Activated effector memory CD4-positive, alpha-beta T cell treated with Interleukin-2 at 50 U/mL for 16 hours (primary cell): ENCODE results near the gene RPL13.
"Not testable (repeated sequence)": the region's sequence is repeated elsewhere in the genome, so short reads cannot be mapped to it uniquely, and the experiment has no call there.

Experiments used
- DNase-seq: peaks from one replicate; pipeline ENCODE4 v3.0.0-alpha.2; 2020

RPL13 gene

DNA sequence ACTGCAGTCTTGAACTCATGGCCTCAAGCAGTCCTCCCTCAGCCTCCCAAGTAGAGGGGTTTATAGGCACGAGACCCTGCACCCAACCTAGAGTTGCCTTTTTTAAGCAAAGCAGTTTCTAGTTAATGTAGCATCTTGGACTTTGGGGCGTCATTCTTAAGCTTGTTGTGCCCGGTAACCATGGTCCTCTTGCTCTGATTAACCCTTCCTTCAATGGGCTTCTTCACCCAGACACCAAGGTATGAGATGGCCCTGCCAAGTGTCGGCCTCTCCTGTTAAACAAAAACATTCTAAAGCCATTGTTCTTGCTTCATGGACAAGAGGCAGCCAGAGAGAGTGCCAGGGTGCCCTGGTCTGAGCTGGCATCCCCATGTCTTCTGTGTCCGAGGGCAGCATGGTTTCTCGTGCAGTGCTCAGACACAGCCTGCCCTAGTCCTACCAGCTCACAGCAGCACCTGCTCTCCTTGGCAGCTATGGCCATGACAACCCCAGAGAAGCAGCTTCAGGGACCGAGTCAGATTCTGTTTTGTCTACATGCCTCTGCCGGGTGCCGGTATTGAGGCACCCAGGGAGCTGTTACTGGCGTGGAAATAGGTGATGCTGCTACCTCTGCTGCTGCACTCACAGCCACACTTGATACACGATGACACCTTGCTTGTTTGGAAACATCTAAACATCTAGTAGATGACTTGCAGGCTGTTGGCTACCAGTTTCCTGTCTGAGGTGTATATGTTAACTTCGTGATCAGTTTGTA is 3.3 kb downstream of the RPL13 start:
- no peak for DNase-seq

DNA sequence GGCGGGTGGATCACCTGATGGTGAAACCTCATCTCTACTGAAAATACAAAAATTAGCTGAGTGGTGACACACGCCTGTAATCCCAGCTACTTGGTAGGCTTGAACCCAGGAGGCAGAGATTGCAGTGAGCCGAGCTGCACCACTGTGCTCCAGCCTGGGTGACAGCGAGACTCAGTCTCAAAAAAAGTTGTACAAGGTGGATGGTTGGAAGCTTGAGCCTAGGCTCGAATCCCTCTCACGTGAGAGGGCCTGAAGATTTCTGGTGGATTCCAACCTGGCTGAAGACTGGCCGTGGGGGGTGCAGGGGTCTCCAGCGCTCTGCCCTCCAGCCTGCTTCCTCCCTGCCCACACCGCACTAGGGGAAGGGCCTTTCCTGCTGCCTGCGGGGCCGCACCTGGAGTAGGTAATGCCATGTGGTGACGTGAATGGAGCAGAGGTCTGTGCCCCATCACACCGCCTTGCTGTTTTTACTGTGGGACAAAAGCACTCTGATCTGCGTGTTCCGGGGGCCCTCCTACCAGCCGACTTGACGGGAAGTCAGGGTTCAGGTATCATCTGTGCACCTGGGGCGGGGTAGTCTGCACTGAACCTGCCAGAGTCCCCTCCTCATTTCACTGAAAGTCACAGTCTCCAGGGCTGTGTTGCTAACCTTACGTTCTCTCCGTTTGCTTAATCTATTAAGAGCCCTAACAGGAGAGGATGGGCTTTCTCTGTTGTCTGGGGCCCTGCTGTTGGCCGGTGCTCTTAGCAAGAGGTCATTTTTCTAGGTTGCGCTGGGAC is 4.2 kb downstream of the RPL13 start:
- no peak for DNase-seq

DNA sequence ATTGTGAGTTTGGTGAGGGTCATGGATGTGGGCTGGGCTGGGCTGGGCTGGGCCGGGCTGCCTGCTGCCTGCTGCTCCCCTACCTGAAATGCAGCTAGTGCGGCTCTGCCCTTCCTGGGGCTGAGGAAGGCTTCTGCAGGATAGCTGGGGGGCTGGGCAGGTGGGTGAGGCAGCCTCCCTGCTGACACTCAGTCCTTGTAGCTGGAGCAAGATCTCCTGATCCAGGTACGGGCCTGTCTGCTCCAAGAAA is 4.7 kb downstream of the RPL13 start:
- no peak for DNase-seq

DNA sequence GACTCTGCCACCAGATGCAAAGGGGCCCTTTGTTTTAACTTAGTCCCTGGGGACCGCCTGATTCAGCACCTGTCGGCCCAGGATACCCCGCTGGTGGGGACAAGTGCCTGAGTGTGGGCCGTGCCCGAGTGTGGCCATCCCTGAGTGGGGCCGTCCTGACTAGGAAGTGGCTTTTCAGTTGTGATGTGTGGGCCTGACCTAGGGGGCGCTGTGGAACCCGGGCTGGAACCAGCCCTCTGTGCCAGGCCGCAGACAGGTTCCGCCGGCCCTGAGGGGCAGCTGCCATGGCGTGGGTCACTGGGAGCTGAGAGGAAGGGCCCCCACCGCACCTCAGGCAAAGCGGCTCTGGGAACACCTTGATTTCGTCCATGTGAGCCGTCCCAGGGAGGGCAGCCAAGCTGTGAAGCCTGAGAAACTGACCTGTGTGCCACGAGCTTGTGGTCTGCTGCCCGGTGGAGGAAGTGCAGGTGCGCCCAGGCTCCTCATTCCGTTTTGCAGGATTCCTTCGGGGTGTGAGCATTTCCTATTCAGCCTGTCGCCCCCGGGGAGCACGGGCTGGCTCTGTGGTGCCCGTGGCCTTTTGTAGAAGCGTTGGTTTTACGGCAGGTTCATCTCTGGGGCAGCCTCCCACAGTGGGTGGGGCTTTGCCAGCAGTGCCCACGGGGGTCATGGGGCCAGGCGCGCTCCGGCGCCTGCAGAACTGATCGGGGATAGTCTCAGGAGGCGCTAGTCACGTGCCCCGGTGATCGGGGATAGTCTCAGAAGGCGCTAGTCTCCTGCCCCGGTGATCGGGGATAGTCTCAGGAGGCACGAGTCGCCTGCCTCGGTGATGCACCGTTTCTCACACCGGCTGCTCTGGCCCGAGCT is 5.3 kb downstream of the RPL13 start:
- DNase-seq, result peak; percentile 28

DNA sequence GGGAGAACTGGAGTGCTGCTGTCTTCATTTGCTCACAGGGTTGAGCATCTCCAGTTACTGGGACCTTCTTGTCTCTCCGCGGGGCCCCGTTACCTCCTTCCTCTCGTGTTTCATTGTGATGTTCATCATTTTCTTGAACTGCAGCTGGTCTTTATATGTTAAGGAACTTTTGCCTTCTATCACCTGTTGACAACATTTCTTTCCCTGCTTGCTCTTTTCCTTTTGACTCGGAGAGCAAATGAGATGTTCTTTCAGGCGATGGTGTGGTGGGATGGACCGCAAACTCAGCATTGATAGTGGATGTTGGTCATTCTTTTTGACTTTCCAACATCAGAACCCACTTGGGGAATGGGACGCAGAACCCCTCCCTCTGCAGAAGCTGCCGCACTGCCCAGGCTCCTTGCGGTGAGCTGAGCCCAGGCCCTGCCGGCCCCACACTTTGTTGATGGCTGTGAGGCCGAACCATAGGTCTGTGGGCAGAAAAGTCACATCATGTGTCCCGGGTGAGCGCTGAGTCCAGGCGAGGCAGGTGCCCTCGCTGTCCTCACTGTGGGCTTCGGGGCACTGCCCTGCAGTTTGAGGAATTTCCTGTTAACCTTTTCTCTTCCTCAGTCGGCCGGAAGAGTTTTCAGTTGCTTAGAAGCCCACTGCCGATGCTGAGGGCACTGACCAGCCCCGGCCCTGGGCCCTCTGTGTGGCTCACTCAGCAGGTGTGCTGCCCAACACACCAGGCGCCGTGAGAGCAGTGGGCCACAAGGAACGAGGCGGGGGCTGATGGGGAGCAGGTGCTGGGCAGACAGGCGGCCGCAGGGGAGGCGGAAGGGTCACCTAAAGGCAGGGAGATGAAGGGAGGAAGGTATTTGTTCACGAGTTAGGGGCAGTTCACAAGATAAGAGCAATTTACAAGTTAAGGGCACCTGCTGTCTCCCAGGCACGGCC is 7.4 kb downstream of the RPL13 start:
- no peak for DNase-seq

DNA sequence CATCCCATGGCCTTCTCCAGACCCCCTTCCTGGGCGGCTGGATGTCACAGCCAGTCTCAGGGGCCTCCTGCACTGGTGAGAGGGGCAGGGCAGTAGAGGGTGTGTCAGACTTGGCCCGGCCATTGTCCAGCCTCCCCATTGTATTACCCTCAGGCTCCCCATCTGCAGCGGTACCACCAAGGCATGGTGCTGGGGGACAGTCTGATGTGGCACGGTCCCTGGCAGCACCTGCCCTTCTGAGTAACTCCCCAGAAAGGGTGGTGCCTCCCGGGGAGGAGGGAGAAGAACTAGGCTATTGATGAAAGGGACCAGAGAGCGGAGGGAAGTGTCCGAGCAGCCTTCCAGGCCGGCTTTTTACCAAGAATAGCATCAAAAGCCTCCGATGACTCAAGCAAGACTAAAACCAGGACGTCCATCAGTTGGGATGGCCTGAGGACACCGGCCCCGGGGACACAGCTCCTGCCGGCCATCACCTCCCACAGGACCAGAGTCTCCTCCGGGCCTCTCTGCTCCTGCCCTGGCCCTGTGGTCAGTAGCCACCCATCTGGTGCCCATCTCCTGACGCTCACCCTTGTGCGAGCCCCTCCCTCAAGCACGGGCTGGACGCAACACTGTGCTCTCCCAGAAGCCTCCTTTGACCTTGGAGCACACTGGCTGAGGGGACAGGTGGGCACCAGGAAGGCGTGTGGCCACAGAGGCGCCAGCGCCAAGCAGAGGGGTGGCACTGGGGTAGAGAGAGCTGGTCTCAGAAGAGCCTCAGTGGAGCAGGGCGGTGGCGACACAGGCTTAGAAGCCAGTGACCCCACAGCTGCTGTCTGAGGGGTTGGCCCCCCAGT is 9.2 kb downstream of the RPL13 start:
- DNase-seq, result no peak

DNA sequence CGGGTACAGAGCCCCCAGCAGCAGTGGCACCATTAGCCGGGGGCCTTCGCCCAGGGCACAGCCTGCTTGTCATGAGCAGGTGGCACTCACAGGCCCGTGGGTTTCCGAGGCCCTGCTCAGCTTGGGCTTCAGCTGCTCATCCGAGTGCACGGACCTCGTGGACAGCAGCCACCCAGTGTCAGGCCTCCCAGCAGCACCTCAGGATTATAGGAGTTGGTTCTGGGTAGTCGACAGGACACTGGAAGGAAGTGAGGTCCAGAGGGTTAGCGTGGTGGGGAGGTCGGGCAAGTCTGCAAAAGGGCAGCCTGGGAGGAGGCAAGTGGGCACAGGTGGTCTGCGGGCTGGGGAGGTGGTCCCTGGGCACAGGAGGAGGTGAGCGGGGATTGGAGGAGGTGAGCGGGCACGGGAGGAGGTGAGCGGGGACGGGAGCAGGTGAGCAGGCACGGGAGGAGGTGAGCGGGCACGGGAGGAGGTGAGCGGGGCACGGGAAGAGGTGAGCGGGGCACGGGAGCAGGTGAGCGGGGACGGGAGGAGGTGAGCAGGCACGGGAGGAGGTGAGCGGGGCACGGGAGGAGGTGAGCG is 10.0 kb downstream of the RPL13 start:
- no peak for DNase-seq

DNA sequence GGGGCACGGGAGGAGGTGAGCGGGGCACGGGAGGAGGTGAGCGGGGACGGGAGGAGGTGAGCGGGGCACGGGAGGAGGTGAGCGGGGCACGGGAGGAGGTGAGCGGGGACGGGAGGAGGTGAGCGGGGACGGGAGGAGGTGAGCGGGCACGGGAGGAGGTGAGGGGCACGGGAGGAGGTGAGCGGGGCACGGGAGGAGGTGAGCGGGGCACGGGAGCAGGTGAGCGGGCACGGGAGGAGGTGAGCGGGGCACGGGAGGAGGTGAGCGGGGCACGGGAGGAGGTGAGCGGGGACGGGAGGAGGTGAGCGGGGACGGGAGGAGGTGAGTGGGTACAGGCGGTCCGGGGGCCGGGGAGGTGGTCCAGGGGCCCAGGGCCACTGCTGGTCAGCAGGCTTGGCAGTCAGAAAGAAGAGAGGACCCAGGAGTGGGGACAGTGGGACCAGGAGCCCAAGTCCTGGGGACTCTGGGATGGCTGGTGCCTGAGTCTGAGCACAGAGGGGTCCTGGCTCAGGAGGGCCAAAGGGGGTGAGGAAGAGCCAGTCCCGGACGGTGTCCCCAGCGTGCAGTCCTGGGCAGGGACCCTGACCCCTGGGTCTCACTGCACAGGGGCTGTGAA is 10.6 kb downstream of the RPL13 start:
- not testable (repeated sequence) for DNase-seq

DNA sequence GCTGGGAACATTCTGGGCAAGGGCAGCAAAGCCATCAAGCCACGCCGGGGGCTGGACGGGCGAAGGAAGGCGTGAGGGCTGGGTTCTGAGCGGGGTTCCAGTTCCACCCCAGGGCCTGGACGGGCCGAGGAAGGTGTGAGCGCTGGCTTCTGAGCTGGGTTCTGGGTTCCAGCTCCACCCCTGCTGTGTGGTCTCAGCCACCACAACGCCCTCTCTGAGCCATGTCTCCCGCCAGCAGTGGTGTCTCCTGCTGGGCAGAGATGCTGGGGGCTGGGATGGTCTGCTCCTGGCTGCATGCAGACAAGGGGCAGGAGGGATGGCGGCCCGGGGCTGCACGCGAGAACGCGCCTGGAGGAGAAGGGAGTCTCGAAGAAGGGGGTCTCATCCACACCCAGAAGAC is 11.2 kb downstream of the RPL13 start:
- no peak for DNase-seq

DNA sequence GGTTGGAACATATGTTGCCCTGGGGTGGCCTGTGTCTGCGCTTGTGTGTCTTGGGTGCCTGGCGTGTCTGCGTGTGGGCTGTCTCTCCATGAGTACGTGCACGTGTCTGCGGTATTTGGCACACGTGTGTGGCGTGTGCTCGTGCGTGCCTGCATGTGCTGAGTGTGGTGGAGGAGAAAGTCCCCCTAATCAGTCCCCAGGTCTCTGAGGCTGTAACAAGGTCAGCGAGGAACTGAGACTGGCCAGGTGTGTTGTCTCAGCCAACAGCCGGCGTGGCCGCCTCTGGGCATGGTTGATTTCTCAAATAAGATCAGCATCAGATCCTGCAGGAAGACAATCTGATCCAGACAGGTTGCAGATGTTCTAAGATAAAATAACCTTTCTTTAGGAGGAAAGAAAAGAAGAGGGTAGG is 11.6 kb downstream of the RPL13 start:
- no peak for DNase-seq

DNA sequence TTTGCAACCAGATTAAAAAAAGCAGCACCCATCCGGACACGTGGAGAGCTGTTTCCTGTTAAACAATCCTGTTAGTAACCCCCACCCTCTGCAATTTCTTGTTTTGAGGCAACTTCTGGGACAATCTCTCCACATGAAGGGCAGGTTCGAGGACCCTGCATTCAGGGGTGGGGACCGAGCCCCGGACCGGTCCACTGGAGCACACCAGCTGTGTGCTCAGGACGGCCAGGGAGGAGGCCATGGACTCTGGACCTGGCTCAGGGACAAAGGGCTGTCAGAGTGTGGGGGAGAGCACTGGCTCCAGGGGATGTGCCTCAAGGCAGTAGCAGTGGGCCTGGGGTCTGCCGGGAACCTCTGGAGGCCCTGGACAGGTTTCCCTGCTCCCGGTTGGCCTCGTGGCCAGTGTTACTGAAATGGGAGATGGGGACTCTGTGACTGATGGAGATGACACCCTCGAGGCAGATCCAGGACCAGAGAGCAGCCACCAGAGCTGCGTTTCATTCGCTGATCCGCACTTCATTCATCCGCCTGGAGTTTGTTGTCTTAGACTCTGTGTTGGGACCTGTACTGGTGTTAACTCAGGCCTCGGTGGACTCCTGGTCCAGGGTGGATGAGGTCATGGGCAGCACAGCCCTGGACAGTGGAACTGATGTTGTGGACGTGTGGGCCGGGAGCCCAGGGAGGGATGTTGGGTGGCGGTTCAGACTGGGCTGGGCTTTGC is 12.2 kb downstream of the RPL13 start:
- no peak for DNase-seq

DNA sequence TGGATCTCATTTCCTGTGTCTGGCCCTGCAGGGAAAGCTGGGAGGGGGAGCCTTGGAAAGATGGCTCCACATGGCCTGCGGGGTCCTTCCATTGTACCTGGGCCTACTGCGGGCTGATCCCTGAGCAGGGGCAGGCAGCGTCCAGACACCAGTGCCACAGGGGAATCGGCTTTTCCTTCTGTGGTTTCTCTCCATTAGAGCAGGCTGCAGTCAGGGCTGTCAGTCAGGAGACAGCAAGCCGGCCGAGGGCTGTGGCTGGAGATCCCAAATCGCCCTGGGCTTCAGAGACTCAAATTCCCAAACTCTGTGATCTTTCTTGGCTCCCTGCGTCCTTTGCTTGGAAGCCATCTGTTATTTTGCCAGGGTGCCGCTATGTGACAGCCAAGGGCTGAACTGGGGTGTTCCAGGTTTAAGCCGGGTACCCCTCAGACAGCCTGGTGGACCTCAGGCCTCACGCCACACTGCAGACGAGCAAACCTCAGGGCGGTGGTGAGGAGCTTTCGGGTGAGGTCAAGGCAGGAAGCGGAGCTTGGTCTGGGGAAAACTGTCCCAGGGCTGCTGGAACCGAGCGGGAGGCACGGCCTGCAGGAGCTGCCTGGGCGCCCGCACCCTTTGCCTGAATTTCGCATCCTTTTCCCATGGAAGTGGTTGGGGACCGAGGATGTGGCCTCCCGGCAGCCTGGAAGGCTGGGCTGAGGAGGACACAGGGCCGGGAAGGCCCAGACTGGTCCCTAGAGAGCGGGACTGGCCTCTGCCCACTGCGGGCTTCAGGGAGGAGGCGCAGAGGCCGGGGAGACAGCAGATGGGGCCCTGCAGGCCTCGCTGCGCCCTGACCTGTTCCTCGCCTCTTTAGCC is 13.6 kb downstream of the RPL13 start:
- DNase-seq, result no peak

DNA sequence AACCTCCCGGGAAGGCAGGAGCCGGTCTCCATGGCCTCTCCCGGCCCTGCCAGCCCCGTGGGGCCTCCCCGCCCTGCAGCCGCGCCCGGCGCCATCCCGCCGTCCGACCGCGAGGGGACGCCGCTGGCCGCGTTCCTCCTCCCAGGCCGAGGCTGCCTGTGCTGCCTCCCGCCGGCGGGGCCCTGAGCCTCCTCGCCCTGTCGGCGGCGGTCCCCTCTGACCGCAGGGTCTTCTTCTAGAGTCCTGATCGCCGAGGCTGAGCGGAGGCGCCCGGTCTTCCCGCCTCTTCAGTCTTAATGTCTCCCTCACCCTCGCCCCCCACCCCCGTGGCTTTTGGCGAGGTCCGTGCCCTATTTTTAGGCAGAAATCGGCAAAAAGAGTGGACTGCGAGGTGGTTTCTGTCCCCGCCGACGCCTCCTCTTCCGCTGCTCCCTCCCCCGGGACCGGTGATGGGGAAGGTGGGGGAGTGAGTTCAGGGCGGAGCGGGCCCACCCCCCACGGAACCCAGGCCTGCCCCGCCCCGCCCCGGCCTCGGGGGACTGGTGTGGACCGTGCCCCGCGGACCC is 14.3 kb downstream of the RPL13 start:
- DNase-seq, result peak; percentile 47

DNA sequence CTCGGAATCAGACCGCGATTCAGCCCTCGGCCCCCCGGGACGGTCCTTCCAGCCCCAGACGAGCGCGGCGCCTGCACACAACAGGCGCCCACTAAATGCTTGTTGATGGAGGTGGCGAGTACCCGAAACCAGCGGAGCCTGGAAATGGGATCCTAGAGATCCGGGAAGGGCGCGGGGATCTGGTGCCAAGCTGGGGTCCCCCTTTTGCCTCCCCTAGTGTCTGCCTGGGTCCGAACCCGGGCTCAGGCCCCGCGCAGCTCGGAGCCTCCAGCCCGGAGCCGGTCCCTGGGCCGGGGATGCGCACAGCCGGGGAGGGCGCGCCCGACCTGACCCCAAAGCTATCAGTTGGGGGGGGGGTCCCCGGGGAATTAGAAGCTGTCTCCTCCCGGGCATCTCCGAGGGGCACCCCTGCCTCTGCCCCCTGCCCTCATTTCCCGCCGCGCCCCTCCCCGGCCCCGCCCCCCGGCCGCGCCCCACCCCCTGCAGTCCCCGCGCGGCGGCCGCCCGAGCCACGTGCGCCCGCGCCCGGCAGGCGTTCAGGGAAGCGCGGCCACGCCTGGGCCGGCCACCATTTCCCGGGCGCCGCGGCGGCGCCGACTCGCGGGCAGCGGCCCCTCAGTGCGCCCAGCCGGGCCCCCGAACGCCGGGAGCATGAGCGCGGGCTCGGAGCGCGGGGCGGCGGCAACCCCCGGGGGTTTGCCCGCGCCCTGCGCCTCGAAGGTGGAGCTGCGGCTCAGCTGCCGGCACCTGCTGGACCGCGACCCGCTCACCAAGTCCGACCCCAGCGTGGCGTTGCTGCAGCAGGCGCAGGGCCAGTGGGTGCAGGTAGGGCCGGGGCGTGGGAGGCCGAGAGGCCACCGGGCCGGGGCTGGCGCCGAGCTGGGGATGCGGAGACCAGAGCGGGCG is 15.0 kb downstream of the RPL13 start, which contains the start of gene CPNE7:
CPNE7 (plus strand) TSS at position 512 of the 906 bp plus-strand sequence; CDS start at position 652, 140 bp downstream.
- DNase-seq, result no peak

DNA sequence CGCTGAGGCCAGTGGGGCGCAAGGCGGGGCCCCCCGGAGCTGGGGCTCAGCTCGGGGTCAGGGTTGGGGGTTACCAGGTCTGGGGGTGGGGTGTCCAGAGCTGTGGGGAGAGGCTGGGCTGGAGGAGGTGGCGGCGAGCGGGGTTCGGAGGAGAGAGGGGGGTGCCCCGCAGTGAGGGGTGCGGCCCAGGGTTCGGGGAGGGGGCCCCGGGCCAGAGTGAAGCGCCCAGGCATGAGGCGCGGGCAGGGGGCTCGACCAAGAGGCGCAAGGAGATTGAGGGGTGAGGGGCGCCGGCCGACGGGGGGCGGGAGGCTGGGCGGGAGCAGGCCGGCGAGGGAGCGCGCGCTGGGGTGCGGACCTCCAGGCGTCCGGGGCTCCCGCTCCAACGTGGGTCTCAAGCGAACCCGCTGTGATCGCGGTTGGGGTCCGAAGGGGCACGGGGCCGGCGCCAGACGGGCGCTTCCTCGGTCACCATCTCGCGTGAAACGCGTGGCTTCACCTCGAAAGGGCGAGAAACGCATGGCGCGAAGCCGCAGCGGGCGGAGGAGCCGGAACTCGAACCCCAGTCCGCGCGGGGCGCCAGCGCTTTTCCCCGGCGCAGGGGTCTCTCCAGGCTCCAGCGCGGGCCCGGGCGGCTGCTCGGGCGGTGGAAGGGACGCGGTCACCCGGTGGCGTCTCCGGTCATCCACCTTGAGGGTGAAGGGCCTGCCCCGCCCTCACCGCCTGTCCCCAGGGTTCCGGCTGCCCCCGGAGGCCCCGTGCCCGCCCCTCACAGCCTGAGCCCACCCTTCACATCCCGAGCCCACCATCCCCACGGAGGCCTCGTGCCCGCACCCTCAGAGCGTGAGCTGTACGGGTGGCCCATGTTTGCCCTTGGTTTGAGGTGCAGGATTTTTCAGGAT is 15.9 kb downstream of the RPL13 start:
- DNase-seq, result no peak

DNA sequence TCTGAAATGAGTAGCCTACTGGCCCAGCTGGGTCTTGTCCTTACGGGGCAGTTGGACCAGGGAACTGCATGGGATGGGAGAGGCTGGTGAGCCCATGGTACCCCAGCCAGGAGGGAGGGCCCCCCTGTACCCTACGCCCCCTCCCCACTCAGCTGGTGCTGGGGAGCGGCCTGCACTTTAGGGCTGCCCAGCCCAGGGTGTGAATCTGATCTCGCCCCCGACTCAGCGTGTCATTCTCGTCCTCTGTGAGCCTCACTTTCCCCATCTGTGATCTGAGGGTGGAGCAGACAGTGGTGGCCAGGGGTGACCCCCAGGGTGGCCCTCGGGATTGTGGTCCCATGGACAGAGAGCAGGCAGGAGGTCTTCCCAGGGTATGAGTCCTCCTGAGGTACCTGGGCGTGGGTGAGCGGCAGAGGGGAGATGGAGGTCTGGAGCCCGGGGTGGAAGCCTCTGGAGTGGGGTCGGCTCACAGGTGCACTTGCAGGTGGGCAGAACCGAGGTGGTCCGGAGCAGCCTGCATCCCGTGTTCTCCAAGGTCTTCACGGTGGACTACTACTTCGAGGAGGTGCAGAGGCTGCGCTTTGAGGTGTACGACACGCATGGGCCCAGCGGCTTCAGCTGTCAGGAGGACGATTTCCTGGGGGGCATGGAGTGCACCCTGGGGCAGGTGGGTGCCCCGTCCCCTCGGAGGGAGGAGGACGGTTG is 16.7 kb downstream of the RPL13 start:
- DNase-seq, result no peak
